ENCODE measurements around the gene MAP1B.

The MAP1B gene

DNA sequence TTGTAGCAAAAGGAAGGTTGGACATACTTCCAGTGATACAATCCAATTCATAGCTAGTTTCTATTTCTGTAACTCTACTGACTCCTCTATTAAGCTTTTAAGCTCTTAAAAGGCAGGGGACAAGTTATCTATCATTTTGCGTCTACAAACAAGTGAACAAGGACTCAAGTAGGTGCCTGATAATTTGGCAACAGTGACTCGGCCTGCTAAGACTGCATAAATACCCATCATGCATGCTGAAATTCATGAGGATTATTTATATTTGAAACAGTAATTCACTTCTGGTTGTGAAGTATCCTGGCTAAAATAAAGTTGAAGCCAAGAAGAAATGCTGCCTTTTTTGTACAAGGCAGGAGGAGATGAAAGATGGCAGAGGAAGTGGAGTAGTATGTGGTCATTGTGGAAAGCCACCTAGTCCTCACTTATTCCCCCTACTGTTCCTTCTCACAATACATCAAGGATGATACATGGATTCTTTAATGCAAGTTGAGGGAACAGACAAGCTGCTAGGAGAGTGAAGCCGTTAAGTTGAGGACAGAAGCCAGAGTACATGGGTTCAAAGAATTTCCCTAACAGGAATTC is 138.8 kb downstream of the MAP1B start:
- Histone ChIP-seq H3K4me1 (ENCODE audit: control insufficient read depth, insufficient read depth, low read length) (peaks cover 52% of the 10 kb centered on the region), H3K36me3 (ENCODE audit: insufficient read depth, low read length) (no peaks in the 10 kb centered on the region), H3K9ac (ENCODE audit: low read depth, low read length) (peak overlapping the region; percentile 62), H3K27me3 (ENCODE audit: control insufficient read depth, insufficient read depth, low read length) (no peaks in the 10 kb centered on the region), H3K4me3 (ENCODE audit: low read length) (no peak overlapping the region), H3K9me3 (replicated peaks; ENCODE audit: low read length) (no peaks in the 10 kb centered on the region), H3K4me2 (ENCODE audit: low read length) (peak overlapping the region; percentile 69)

DNA sequence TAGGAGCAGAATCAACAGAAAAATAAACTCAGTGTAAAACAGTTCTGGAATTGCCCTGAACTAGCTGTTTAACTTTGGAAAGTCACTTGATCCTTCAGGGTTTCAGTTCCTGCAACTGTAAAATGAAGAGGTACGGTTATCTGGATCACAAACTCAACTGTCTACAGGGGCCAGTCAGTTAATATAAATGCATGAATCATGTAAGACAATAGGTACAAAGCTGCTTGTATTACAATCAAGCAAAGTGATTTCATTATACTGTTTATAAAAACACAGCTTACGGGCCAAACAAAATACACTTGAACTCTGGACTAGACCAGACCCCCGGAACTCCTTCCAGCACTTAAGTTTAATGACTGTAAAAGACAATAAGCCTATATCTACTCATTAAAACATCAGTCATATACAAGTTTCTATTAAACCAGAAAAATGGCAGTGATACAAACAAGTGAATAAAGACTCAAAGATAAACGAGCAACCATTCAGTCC is 139.7 kb downstream of the MAP1B start:
- Histone ChIP-seq H3K9me3 (replicated peaks; ENCODE audit: low read length) (no peaks in the 10 kb centered on the region), H3K4me1 (ENCODE audit: control insufficient read depth, insufficient read depth, low read length) (peaks cover 61% of the 10 kb centered on the region), H3K27me3 (ENCODE audit: control insufficient read depth, insufficient read depth, low read length) (no peaks in the 10 kb centered on the region), H3K36me3 (ENCODE audit: insufficient read depth, low read length) (no peaks in the 10 kb centered on the region), H3K9ac (ENCODE audit: low read depth, low read length) (peak overlapping the region; percentile 62), H3K4me3 (ENCODE audit: low read length) (peak overlapping the region; percentile 24), H3K4me2 (ENCODE audit: low read length) (peak overlapping the region; percentile 69)

- Histone ChIP-seq H3K27me3 (ENCODE audit: control insufficient read depth, insufficient read depth, low read length) (no peaks in the 10 kb centered on the region), H3K9me3 (replicated peaks; ENCODE audit: low read length) (no peaks in the 10 kb centered on the region), H3K36me3 (ENCODE audit: insufficient read depth, low read length) (no peaks in the 10 kb centered on the region), H3K4me3 (ENCODE audit: low read length) (no peak overlapping the region), H3K4me2 (ENCODE audit: low read length) (peak overlapping the region; percentile 69), H3K9ac (ENCODE audit: low read depth, low read length) (peak overlapping the region; percentile 62), H3K4me1 (ENCODE audit: control insufficient read depth, insufficient read depth, low read length) (peaks cover 76% of the 10 kb centered on the region)
Observed at GRCh38 chr5:72248410-72248981, 141.2 kb downstream of the MAP1B start.

DNA sequence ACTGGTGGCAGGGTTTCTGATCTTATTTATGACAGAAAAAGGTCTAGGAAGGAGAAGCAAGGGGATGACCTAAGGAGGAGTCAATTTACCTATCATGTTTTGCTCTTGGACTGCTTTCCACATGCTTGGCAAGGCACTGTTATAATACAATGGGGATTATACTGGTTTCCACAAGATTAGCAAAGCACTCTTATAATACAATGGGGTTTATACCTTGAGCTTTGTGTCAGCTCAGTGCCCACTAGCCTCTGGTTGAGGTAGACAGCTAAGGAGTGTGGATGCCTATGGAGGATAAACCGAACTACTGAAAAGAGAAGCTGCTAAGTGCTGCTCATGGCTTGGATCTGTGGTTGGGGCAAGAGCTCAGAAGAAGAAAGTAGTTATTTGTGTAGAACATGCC is 144.1 kb downstream of the MAP1B start:
- no peak overlapping the region for H3K4me2 ChIP-seq (ENCODE audit: low read length)

GRCh38 chr5:72252008-72252407 is 144.7 kb downstream of the MAP1B start:
- peak overlapping the region; percentile 65 for H3K4me2 ChIP-seq (ENCODE audit: low read length)
- no peak overlapping the region for H3K4me3 ChIP-seq (ENCODE audit: low read length)
- no peaks in the 10 kb centered on the region for H3K36me3 ChIP-seq (ENCODE audit: insufficient read depth, low read length)
- no peaks in the 10 kb centered on the region for H3K9me3 ChIP-seq (replicated peaks; ENCODE audit: low read length)
- no peaks in the 10 kb centered on the region for H3K27me3 ChIP-seq (ENCODE audit: control insufficient read depth, insufficient read depth, low read length)
- peaks cover 68% of the 10 kb centered on the region for H3K4me1 ChIP-seq (ENCODE audit: control insufficient read depth, insufficient read depth, low read length)
- H3K9ac ChIP-seq (ENCODE audit: low read depth, low read length) = peak overlapping the region; percentile 27

More for the DNA sequence above, 144.1 kb downstream of the MAP1B start:
- Histone ChIP-seq H3K36me3 (ENCODE audit: insufficient read depth, low read length) (no peaks in the 10 kb centered on the region), H3K4me3 (ENCODE audit: low read length) (no peak overlapping the region), H3K9me3 (replicated peaks; ENCODE audit: low read length) (no peaks in the 10 kb centered on the region), H3K4me1 (ENCODE audit: control insufficient read depth, insufficient read depth, low read length) (peaks cover 68% of the 10 kb centered on the region), H3K9ac (ENCODE audit: low read depth, low read length) (no peak overlapping the region), H3K27me3 (ENCODE audit: control insufficient read depth, insufficient read depth, low read length) (no peaks in the 10 kb centered on the region)

- Histone ChIP-seq H3K4me3 (ENCODE audit: low read length) (peak overlapping the region; percentile 26), H3K4me1 (ENCODE audit: control insufficient read depth, insufficient read depth, low read length) (peaks cover 61% of the 10 kb centered on the region), H3K27me3 (ENCODE audit: control insufficient read depth, insufficient read depth, low read length) (no peaks in the 10 kb centered on the region), H3K9me3 (replicated peaks; ENCODE audit: low read length) (no peaks in the 10 kb centered on the region), H3K36me3 (ENCODE audit: insufficient read depth, low read length) (no peaks in the 10 kb centered on the region), H3K4me2 (ENCODE audit: low read length) (peak overlapping the region; percentile 65), H3K9ac (ENCODE audit: low read depth, low read length) (peak overlapping the region; percentile 27)
Observed at GRCh38 chr5:72252574-72253155, 145.4 kb downstream of the MAP1B start.

GRCh38 chr5:72255237-72255636 is 148.0 kb downstream of the MAP1B start:
- peaks cover 45% of the 10 kb centered on the region for H3K4me1 ChIP-seq (ENCODE audit: control insufficient read depth, insufficient read depth, low read length)
- no peak overlapping the region for H3K4me3 ChIP-seq (ENCODE audit: low read length)
- no peaks in the 10 kb centered on the region for H3K9me3 ChIP-seq (replicated peaks; ENCODE audit: low read length)
- H3K27me3 ChIP-seq (ENCODE audit: control insufficient read depth, insufficient read depth, low read length) = no peaks in the 10 kb centered on the region
- H3K9ac ChIP-seq (ENCODE audit: low read depth, low read length) = no peak overlapping the region
- no peak overlapping the region for H3K4me2 ChIP-seq (ENCODE audit: low read length)
- no peaks in the 10 kb centered on the region for H3K36me3 ChIP-seq (ENCODE audit: insufficient read depth, low read length)

- H3K4me3 ChIP-seq (ENCODE audit: low read length) = no peak overlapping the region
- no peaks in the 10 kb centered on the region for H3K27me3 ChIP-seq (ENCODE audit: control insufficient read depth, insufficient read depth, low read length)
- H3K9me3 ChIP-seq (replicated peaks; ENCODE audit: low read length) = no peaks in the 10 kb centered on the region
- H3K4me1 ChIP-seq (ENCODE audit: control insufficient read depth, insufficient read depth, low read length) = peaks cover 45% of the 10 kb centered on the region
- no peaks in the 10 kb centered on the region for H3K36me3 ChIP-seq (ENCODE audit: insufficient read depth, low read length)
- H3K4me2 ChIP-seq (ENCODE audit: low read length) = no peak overlapping the region
- no peak overlapping the region for H3K9ac ChIP-seq (ENCODE audit: low read depth, low read length)
Observed at GRCh38 chr5:72255670-72256069, 148.4 kb downstream of the MAP1B start.

DNA sequence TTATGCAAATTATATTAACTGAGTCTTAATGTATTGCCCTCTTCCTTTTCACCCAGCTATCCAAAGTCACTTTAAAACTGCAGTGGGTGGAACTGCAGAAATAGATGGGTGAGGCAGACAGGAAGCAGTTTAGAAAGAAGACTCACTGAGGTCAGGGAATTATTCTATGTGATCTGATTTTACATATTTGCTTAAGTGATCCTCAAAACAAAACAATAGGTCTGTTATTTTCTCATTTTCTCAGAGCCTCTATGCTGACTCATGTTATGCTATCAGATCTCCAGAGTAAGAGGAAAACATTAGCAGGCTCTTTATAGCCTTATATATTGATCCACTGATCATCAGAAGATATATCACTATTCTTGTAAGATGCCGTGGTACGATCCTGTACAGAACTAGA is 149.3 kb downstream of the MAP1B start:
- no peaks in the 10 kb centered on the region for H3K36me3 ChIP-seq (ENCODE audit: insufficient read depth, low read length)
- no peak overlapping the region for H3K9ac ChIP-seq (ENCODE audit: low read depth, low read length)
- no peaks in the 10 kb centered on the region for H3K9me3 ChIP-seq (replicated peaks; ENCODE audit: low read length)
- peak overlapping the region; percentile 34 for H3K4me2 ChIP-seq (ENCODE audit: low read length)
- H3K27me3 ChIP-seq (ENCODE audit: control insufficient read depth, insufficient read depth, low read length) = no peaks in the 10 kb centered on the region
- no peak overlapping the region for H3K4me3 ChIP-seq (ENCODE audit: low read length)
- H3K4me1 ChIP-seq (ENCODE audit: control insufficient read depth, insufficient read depth, low read length) = peaks cover 36% of the 10 kb centered on the region

Small RNAs within 50 kb of the gene (small RNA-seq; reads per million reads assigned to genes)
- 0.84 reads per million, percentile 20 among the genes with 10 or more reads in this experiment for gene MIR4803

Measured in skeletal muscle satellite cell (primary cell).